GM23248 (cell line): ENCODE results near the gene F10. TPM values are rescaled to one million over a fixed set of nuclear protein-coding genes. Genes with fewer than 3 reads are reported as not detected.

Source experiments
- DNase-seq: peaks from one replicate; pipeline ENCODE4 v3.0.0-alpha.2; 2015
- H2AFZ ChIP-seq: fragments of 200-600 bp; sonication (generic); 2 replicates; pipeline ENCODE4 v1.6.1; 2016; ENCODE audit warnings: antibody characterized with exemption
- H3F3A ChIP-seq: fragments of 200-600 bp; sonication (generic); 2 replicates; pipeline ENCODE4 v1.6.1; 2016; ENCODE audit warnings: mild to moderate bottlenecking, antibody characterized with exemption, mixed run types; ENCODE audit not compliant: insufficient read depth
- H3K27ac ChIP-seq: fragments of 200-600 bp; sonication (generic); 2 replicates; pipeline ENCODE4 v1.5.1; 2016; ENCODE audit warnings: mild to moderate bottlenecking
- H3K27me3 ChIP-seq: fragments of 200-600 bp; sonication (generic); replicated peaks from 2 replicates; pipeline ENCODE4 v1.6.1; 2016; ENCODE audit warnings: mild to moderate bottlenecking; ENCODE audit not compliant: insufficient read depth
- H3K36me3 ChIP-seq: fragments of 200-600 bp; sonication (generic); 2 replicates; pipeline ENCODE4 v1.6.1; 2016; ENCODE audit warnings: low read depth, mild to moderate bottlenecking
- H3K4me1 ChIP-seq: fragments of 200-600 bp; sonication (generic); 2 replicates; pipeline ENCODE4 v1.6.1; 2016; ENCODE audit warnings: mild to moderate bottlenecking; ENCODE audit not compliant: insufficient read depth
- H3K4me2 ChIP-seq: fragments of 200-600 bp; sonication (generic); one replicate; pipeline ENCODE4 v1.6.1; 2016; ENCODE audit warnings: mild to moderate bottlenecking; ENCODE audit not compliant: unreplicated experiment
- H3K4me3 ChIP-seq: fragments of 200-600 bp; sonication (generic); 2 replicates; pipeline ENCODE4 v1.5.1; 2016; ENCODE audit warnings: mild to moderate bottlenecking
- H3K79me2 ChIP-seq: fragments of 200-600 bp; sonication (generic); 2 replicates; pipeline ENCODE4 v1.6.1; 2016; ENCODE audit warnings: mild to moderate bottlenecking; ENCODE audit not compliant: insufficient read depth
- H3K9ac ChIP-seq: fragments of 200-600 bp; sonication (generic); 2 replicates; pipeline ENCODE4 v1.6.1; 2016; ENCODE audit warnings: mild to moderate bottlenecking
- H3K9me2 ChIP-seq: fragments of 200-600 bp; sonication (generic); 2 replicates; pipeline ENCODE4 v1.6.1; 2016; ENCODE audit warnings: mixed run types, mild to moderate bottlenecking, moderate library complexity; ENCODE audit not compliant: insufficient read depth
- H3K9me3 ChIP-seq: fragments of 200-600 bp; sonication (generic); one replicate; pipeline ENCODE4 v1.6.1; 2017; ENCODE audit warnings: low read depth
- H4K20me1 ChIP-seq: fragments of 200-600 bp; sonication (generic); 2 replicates; pipeline ENCODE4 v1.6.0; 2016; ENCODE audit not compliant: insufficient read depth
- EZH2 ChIP-seq: fragments of 200-600 bp; sonication (generic); IDR thresholded peaks from 2 replicates; pipeline ENCODE4 v1.6.1; 2018; ENCODE audit warnings: antibody characterized with exemption, mild to moderate bottlenecking; ENCODE audit not compliant: insufficient read depth, poor library complexity, severe bottlenecking
- EZH2phosphoT487 ChIP-seq: fragments of 200-600 bp; sonication (generic); IDR thresholded peaks from 2 replicates; pipeline ENCODE4 v1.6.1; 2018; ENCODE audit warnings: antibody characterized with exemption, moderate library complexity, mild to moderate bottlenecking, low read depth; ENCODE audit not compliant: insufficient read depth
- WGBS, 2 experiments: methylation state at CpG; one replicate each; pipeline ENCODE4 v1.1.6; 2015 to 2017; ENCODE audit warnings: low lambda C conversion rate in 2 of 2, low coverage in 1 of 2; ENCODE audit errors: missing lambda C conversion rate in 2 of 2; 5-methylcytosine and 5-hydroxymethylcytosine counted together
- in situ Hi-C: fragments of 300-500 bp; cut with MboI; formaldehyde crosslinking; loops from 2 replicates; pipeline ENCODE4 v1.15.0; 2020
- polyA plus RNA-seq: library from polyadenylated mRNA; unstranded; fragments of >200 nt; fragmentation: Nextera tagmentation; extraction: Ambion mirVana; gene quantifications from 2 replicates; pipeline ENCODE4 v1.2.1, GENCODE V29; 2016
- small RNA-seq: library from RNA; depleted of rRNA; stranded (forward); fragments of <200 nt; gene quantifications from one replicate; pipeline ENCODE3, GENCODE V24; 2014; ENCODE audit warnings: low read depth, low replicate concordance
- total RNA-seq: library from RNA; depleted of rRNA; stranded (reverse); fragments of >200 nt; shearing (Covaris generic); gene quantifications from 2 replicates; pipeline ENCODE4 v1.2.3, GENCODE V29; 2014; rRNA removed

The F10 gene
- total and polyA plus RNA-seq, 2 experiments from 2014 or later: 7.8 to 9.1 TPM

- TF ChIP-seq EZH2phosphoT487: no peak
- TF ChIP-seq EZH2: no peak
- Histone ChIP-seq H3K9me3 (no peaks in the 10 kb centered on the region), H3K4me1 (peaks cover 20% of the 10 kb centered on the region), H3K9ac (no peak overlapping the region), H3K27ac (peak overlapping the region; percentile 61; the same call in 1 of the 2 replicates), H4K20me1 (no peaks in the 10 kb centered on the region), H3K27me3 (no peaks in the 10 kb centered on the region), H3K4me3 (no peak overlapping the region), H3K79me2 (peaks cover 54% of the 10 kb centered on the region), H3K4me2 (no peak overlapping the region), H3K36me3 (peaks cover 49% of the 10 kb centered on the region), H2AFZ (no peak overlapping the region), H3F3A (peaks cover 33% of the 10 kb centered on the region), H3K9me2 (no peaks in the 10 kb centered on the region)
- DNase-seq: no peak
- WGBS, 2 experiments: 63 to 72% methylated on average over 4 of the region's 4 CpGs
- in situ Hi-C loops: no loop called here
These were observed 69.7 kb downstream of the F10 start for GRCh38 chr13:113192279-113192678.

DNA sequence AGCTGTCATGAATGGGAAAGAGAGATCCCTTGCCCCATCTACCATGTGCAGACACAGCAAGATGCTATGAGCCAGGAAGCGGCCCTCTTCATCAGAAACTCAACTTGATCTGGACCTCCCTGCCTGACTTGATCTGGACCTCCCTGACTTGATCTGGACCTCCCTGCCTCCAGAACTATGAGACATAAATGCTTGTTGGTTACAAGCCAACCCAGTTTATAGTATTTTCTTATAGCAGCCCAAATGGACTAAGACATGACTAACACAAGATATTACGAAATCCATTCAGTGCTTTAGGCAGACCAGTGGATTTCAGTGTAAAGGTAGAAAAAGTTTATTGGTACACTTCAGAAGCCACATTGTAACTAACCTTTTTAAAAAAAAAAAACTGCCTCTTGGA, 70.3 kb downstream of the F10 start:
- peaks cover 29% of the 10 kb centered on the region for H3F3A ChIP-seq
- H3K9me3 ChIP-seq: no peaks in the 10 kb centered on the region
- no peak overlapping the region for H2AFZ ChIP-seq
- no peak overlapping the region for H3K4me2 ChIP-seq
- H3K27ac ChIP-seq: peak overlapping the region; percentile 61
- WGBS, 2 experiments: 83 to 91% methylated on average over 2 of the region's 2 CpGs
- TF ChIP-seq EZH2phosphoT487: no peak
- no peak for TF ChIP-seq EZH2
- peaks cover 16% of the 10 kb centered on the region for H3K4me1 ChIP-seq
- H3K79me2 ChIP-seq: peaks cover 60% of the 10 kb centered on the region
- H3K36me3 ChIP-seq: peaks cover 55% of the 10 kb centered on the region
- no peaks in the 10 kb centered on the region for H4K20me1 ChIP-seq
- H3K9me2 ChIP-seq: no peaks in the 10 kb centered on the region
- DNase-seq: peak; percentile 91
- no peaks in the 10 kb centered on the region for H3K27me3 ChIP-seq
- H3K9ac ChIP-seq: no peak overlapping the region
- in situ Hi-C loops: no loop called here
- no peak overlapping the region for H3K4me3 ChIP-seq

GRCh38 chr13:113195360-113195759, 72.8 kb downstream of the F10 start:
- Histone ChIP-seq H3K4me3 (no peak overlapping the region), H3K4me1 (peaks cover 9% of the 10 kb centered on the region), H3K79me2 (peaks cover 62% of the 10 kb centered on the region), H3K36me3 (peaks cover 59% of the 10 kb centered on the region), H3K9me2 (no peaks in the 10 kb centered on the region), H3K9me3 (no peaks in the 10 kb centered on the region), H3K4me2 (no peak overlapping the region), H4K20me1 (no peaks in the 10 kb centered on the region), H3K9ac (no peak overlapping the region), H3F3A (peaks cover 24% of the 10 kb centered on the region), H3K27ac (no peak overlapping the region), H2AFZ (no peak overlapping the region), H3K27me3 (no peaks in the 10 kb centered on the region)
- TF ChIP-seq EZH2: no peak
- no peak for TF ChIP-seq EZH2phosphoT487
- WGBS, 2 experiments: 91% methylated on average over 4 to 6 of the region's 6 CpGs
- DNase-seq: no peak
- in situ Hi-C loops: no loop called here

GRCh38 chr13:113196970-113197737, 74.6 kb downstream of the F10 start:
- Histone ChIP-seq H3K4me1 (peaks cover 9% of the 10 kb centered on the region), H3K27ac (no peak overlapping the region), H3K9me3 (no peaks in the 10 kb centered on the region), H3K79me2 (peaks cover 67% of the 10 kb centered on the region), H3K9me2 (no peaks in the 10 kb centered on the region), H3K4me3 (no peak overlapping the region), H3K36me3 (peaks cover 53% of the 10 kb centered on the region), H2AFZ (no peak overlapping the region), H4K20me1 (no peaks in the 10 kb centered on the region), H3K4me2 (no peak overlapping the region), H3F3A (peaks cover 23% of the 10 kb centered on the region), H3K9ac (no peak overlapping the region), H3K27me3 (no peaks in the 10 kb centered on the region)
- in situ Hi-C loops: no loop called here
- DNase-seq: no peak
- TF ChIP-seq EZH2phosphoT487 (no peak), EZH2 (no peak)
- 68 to 70% methylated on average over 9 of the region's 9 CpGs for WGBS, 2 experiments

Small RNA genes lying within 50 kb of the gene (small RNA-seq; reads per million reads assigned to genes)
- not detected for gene AL137002.1

Other genes with a start within 250 kb of the F10 start
- not detected in 2 replicates for gene MCF2L, start 153.6 kb upstream of the F10 start, total RNA-seq
- gene MCF2L, start 153.6 kb upstream of the F10 start, polyA plus RNA-seq: not detected in 2 replicates
- gene F7, start 17.0 kb upstream of the F10 start, total RNA-seq: not detected in 2 replicates
- gene F7, start 17.0 kb upstream of the F10 start, polyA plus RNA-seq: not detected in 2 replicates
- gene PROZ, start 35.8 kb downstream of the F10 start, total RNA-seq: not detected in 2 replicates
- not detected in 2 replicates for gene PROZ, start 35.8 kb downstream of the F10 start, polyA plus RNA-seq
- gene PCID2, start 85.9 kb downstream of the F10 start, total RNA-seq: 60.7 and 67.9 TPM in 2 replicates
- gene PCID2, start 85.9 kb downstream of the F10 start, polyA plus RNA-seq: 58.3 and 58.6 TPM in 2 replicates
- 93.0 and 197 TPM in 2 replicates for gene CUL4A, start 86.8 kb downstream of the F10 start, total RNA-seq
- 65.9 and 67.3 TPM in 2 replicates for gene CUL4A, start 86.8 kb downstream of the F10 start, polyA plus RNA-seq
- 295 and 305 TPM in 2 replicates for gene LAMP1, start 174.4 kb downstream of the F10 start, total RNA-seq
- 111 and 118 TPM in 2 replicates for gene LAMP1, start 174.4 kb downstream of the F10 start, polyA plus RNA-seq
- gene GRTP1, start 241.3 kb downstream of the F10 start, total RNA-seq: not detected in 2 replicates
- gene GRTP1, start 241.3 kb downstream of the F10 start, polyA plus RNA-seq: 0.18 TPM in 1 of 2 replicates, not detected in the other